HEK293 (cell line): Measurements from ENCODE around the gene SMARCB1.

ENCODE experiments used
- KLF8 ChIP-seq: fragments of 450-650 bp; formaldehyde crosslinking; IDR thresholded peaks from 2 replicates; pipeline ENCODE4 v1.5.1; 2016; ENCODE audit warnings: missing biosample characterization, missing genetic modification characterization
- MZF1 ChIP-seq: fragments of 450-650 bp; formaldehyde crosslinking; IDR thresholded peaks from 2 replicates; pipeline ENCODE4 v1.5.1; 2017; ENCODE audit warnings: missing biosample characterization, missing genetic modification characterization, borderline replicate concordance
- REPIN1 ChIP-seq: fragments of 450-650 bp; formaldehyde crosslinking; IDR thresholded peaks from 2 replicates; pipeline ENCODE4 v1.5.1; 2017; ENCODE audit warnings: missing biosample characterization, missing genetic modification characterization, low read depth
- ZFHX2 ChIP-seq: fragments of 450-650 bp; formaldehyde crosslinking; conservative IDR thresholded peaks from 2 replicates; pipeline ENCODE4 v1.5.1; 2016; ENCODE audit warnings: missing biosample characterization, missing genetic modification characterization
- ZFP37 ChIP-seq: fragments of 450-650 bp; formaldehyde crosslinking; IDR thresholded peaks from 2 replicates; pipeline ENCODE4 v1.5.1; 2016; ENCODE audit warnings: missing biosample characterization, missing genetic modification characterization
- ZNF10 ChIP-seq: fragments of 450-650 bp; formaldehyde crosslinking; IDR thresholded peaks from 2 replicates; pipeline ENCODE4 v1.5.1; 2017; ENCODE audit warnings: missing biosample characterization, missing genetic modification characterization
- ZNF16 ChIP-seq: fragments of 450-650 bp; formaldehyde crosslinking; IDR thresholded peaks from 2 replicates; pipeline ENCODE4 v1.5.1; 2016; ENCODE audit warnings: low read depth, missing biosample characterization, missing genetic modification characterization
- ZNF274 ChIP-seq, 2 experiments: fragments of 200-500 bp in 1 of 2; fragments of 450-650 bp in 1 of 2; sonication (Bioruptor generic) in 1 of 2; formaldehyde crosslinking in 1 of 2; IDR thresholded peaks; 2 replicates each; pipeline versions ENCODE4 v1.5.1 to v1.6.1; 2014 to 2016; ENCODE audit warnings: borderline replicate concordance in 1 of 2, inconsistent platforms in 1 of 2, low read length in 1 of 2, missing biosample characterization in 1 of 2, missing genetic modification characterization in 1 of 2
- ZNF354C ChIP-seq: fragments of 450-650 bp; formaldehyde crosslinking; IDR thresholded peaks from 2 replicates; pipeline ENCODE4 v1.5.1; 2016; ENCODE audit warnings: missing biosample characterization, missing genetic modification characterization, low read depth, borderline replicate concordance
- ZNF394 ChIP-seq: fragments of 450-650 bp; formaldehyde crosslinking; IDR thresholded peaks from 2 replicates; pipeline ENCODE4 v1.5.1; 2016; ENCODE audit warnings: missing biosample characterization, missing genetic modification characterization, mild to moderate bottlenecking, moderate library complexity, borderline replicate concordance
- ZNF416 ChIP-seq: fragments of 450-650 bp; formaldehyde crosslinking; IDR thresholded peaks from 2 replicates; pipeline ENCODE4 v1.5.1; 2016; ENCODE audit warnings: missing biosample characterization, missing genetic modification characterization
- ZNF544 ChIP-seq: fragments of 450-650 bp; formaldehyde crosslinking; IDR thresholded peaks from 2 replicates; pipeline ENCODE4 v1.5.0; 2017; ENCODE audit warnings: missing biosample characterization, missing genetic modification characterization
- ZNF571 ChIP-seq: fragments of 450-650 bp; formaldehyde crosslinking; IDR thresholded peaks from 2 replicates; pipeline ENCODE4 v1.5.0; 2017; ENCODE audit warnings: missing biosample characterization, missing genetic modification characterization
- ZNF660 ChIP-seq: fragments of 450-650 bp; IDR thresholded peaks from 2 replicates; pipeline ENCODE4 v1.5.1; 2018; ENCODE audit warnings: missing biosample characterization, mild to moderate bottlenecking, missing genetic modification characterization
- ZNF701 ChIP-seq: fragments of 450-650 bp; formaldehyde crosslinking; IDR thresholded peaks from 2 replicates; pipeline ENCODE4 v1.5.1; 2016; ENCODE audit warnings: missing biosample characterization, missing genetic modification characterization
- ZNF707 ChIP-seq: fragments of 450-650 bp; formaldehyde crosslinking; IDR thresholded peaks from 2 replicates; pipeline ENCODE4 v1.5.1; 2016; ENCODE audit warnings: missing biosample characterization, missing genetic modification characterization
- ZNF777 ChIP-seq: fragments of 450-650 bp; formaldehyde crosslinking; IDR thresholded peaks from 2 replicates; pipeline ENCODE4 v1.5.1; 2017; ENCODE audit warnings: missing biosample characterization, missing genetic modification characterization, borderline replicate concordance
- ZNF792 ChIP-seq: fragments of 450-650 bp; formaldehyde crosslinking; IDR thresholded peaks from 2 replicates; pipeline ENCODE4 v1.5.1; 2016; ENCODE audit warnings: missing biosample characterization, missing genetic modification characterization
- ZSCAN23 ChIP-seq: fragments of 450-650 bp; formaldehyde crosslinking; IDR thresholded peaks from 2 replicates; pipeline ENCODE4 v1.5.1; 2016; ENCODE audit warnings: missing biosample characterization, missing genetic modification characterization
- TF ChIP-seq, protein P1 (sequence below): fragments of 450-650 bp; formaldehyde crosslinking; IDR thresholded peaks from 2 replicates; pipeline ENCODE4 v1.5.1; 2016; ENCODE audit warnings: missing biosample characterization, missing genetic modification characterization
- TF ChIP-seq, protein P2 (sequence below): fragments of 450-650 bp; formaldehyde crosslinking; IDR thresholded peaks from 2 replicates; pipeline ENCODE4; 2016; ENCODE audit warnings: missing biosample characterization, missing genetic modification characterization
- TF ChIP-seq, protein P3 (sequence below): fragments of 450-650 bp; formaldehyde crosslinking; IDR thresholded peaks from 2 replicates; pipeline ENCODE4 v1.5.1; 2016; ENCODE audit warnings: missing biosample characterization, missing genetic modification characterization
- TF ChIP-seq, protein P4 (sequence below): fragments of 450-650 bp; formaldehyde crosslinking; IDR thresholded peaks from 2 replicates; pipeline ENCODE4 v1.5.1; 2017; ENCODE audit warnings: missing biosample characterization, missing genetic modification characterization
- TF ChIP-seq, protein P5 (sequence below): fragments of 450-650 bp; formaldehyde crosslinking; IDR thresholded peaks from 2 replicates; pipeline ENCODE4 v1.5.0; 2017; ENCODE audit warnings: missing biosample characterization, missing genetic modification characterization, borderline replicate concordance
- TF ChIP-seq, protein P6 (sequence below): fragments of 450-650 bp; formaldehyde crosslinking; IDR thresholded peaks from 2 replicates; pipeline ENCODE4 v1.5.1; 2017; ENCODE audit warnings: missing biosample characterization, missing genetic modification characterization

The SMARCB1 gene

DNA sequence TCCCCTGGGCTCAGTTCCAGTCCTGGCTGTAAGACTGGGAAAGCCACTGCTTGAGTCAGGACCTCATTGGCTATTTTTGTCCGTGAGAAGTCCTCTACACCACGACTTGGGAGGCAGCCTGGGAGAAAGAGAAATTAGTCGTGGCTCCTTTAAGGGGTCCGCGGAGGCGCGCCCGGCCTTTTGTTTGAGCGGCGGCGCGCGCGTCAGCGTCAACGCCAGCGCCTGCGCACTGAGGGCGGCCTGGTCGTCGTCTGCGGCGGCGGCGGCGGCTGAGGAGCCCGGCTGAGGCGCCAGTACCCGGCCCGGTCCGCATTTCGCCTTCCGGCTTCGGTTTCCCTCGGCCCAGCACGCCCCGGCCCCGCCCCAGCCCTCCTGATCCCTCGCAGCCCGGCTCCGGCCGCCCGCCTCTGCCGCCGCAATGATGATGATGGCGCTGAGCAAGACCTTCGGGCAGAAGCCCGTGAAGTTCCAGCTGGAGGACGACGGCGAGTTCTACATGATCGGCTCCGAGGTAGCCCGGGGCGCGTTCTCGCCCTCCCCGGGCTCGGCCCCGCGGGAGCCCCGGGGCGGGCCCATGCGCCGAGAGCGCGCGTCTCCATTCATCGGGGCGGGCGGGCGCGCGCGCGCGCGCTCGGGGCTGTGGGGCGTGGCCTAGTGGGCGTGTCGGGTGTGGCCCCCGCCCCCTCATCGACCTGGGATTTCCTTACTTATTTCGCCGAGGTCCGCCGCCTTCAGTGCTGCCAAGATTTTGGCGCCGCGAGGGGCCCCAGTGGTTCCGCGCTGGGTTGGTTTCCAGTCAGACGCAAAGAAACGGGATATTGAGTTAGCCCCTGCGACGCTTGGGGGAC lies at the start of gene SMARCB1 (continued):
- TF ChIP-seq, protein P1, sequence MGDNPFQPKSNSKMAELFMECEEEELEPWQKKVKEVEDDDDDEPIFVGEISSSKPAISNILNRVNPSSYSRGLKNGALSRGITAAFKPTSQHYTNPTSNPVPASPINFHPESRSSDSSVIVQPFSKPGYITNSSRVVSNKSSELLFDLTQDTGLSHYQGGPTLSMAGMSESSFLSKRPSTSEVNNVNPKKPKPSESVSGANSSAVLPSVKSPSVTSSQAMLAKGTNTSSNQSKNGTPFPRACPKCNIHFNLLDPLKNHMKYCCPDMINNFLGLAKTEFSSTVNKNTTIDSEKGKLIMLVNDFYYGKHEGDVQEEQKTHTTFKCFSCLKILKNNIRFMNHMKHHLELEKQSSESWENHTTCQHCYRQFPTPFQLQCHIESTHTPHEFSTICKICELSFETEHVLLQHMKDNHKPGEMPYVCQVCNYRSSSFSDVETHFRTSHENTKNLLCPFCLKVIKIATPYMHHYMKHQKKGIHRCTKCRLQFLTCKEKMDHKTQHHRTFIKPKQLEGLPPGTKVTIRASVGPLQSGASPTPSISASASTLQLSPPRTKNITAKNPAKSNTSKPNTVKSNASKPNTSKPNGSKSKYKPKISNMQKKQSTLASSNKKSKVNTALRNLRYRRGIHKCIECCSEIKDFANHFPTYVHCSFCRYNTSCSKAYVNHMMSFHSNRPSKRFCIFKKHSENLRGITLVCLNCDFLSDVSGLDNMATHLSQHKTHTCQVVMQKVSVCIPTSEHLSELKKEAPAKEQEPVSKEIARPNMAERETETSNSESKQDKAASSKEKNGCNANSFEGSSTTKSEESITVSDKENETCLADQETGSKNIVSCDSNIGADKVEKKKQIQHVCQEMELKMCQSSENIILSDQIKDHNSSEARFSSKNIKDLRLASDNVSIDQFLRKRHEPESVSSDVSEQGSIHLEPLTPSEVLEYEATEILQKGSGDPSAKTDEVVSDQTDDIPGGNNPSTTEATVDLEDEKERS (tag by site-specific recombination): no peak
- TF ChIP-seq ZNF701 (no peak), ZNF571 (tag by site-specific recombination) (no peak), ZNF354C (tag by site-specific recombination) (no peak), ZNF394 (tag by site-specific recombination) (no peak), MZF1 (tag by site-specific recombination) (no peak), ZNF16 (no peak), ZNF416 (no peak), ZFP37 (tag by site-specific recombination) (no peak), KLF8 (tag by site-specific recombination) (peak; percentile 93), ZNF660 (peak; percentile 30; the same call in 1 of the 2 replicates), ZNF792 (no peak), ZNF544 (tag by site-specific recombination) (no peak), ZNF707 (tag by site-specific recombination) (no peak), ZNF274 (IDR thresholded peaks at IDR 0.05; ENCODE audit: low read length) (no peak), ZNF274 (tag by site-specific recombination; IDR thresholded peaks at IDR 0.05; ENCODE audit: borderline replicate concordance) (no peak), ZNF10 (tag by site-specific recombination) (no peak), ZFHX2 (peak; percentile 67), ZNF777 (tag by site-specific recombination) (no peak), ZSCAN23 (tag by site-specific recombination) (no peak), REPIN1 (tag by site-specific recombination) (no peak)
- TF ChIP-seq, protein P2, sequence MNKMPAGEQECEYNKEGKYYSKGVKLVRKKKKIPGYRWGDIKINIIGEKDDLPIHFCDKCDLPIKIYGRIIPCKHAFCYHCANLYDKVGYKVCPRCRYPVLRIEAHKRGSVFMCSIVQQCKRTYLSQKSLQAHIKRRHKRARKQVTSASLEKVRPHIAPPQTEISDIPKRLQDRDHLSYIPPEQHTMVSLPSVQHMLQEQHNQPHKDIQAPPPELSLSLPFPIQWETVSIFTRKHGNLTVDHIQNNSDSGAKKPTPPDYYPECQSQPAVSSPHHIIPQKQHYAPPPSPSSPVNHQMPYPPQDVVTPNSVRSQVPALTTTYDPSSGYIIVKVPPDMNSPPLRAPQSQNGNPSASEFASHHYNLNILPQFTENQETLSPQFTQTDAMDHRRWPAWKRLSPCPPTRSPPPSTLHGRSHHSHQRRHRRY (tag by site-specific recombination): no peak
- TF ChIP-seq, protein P3, sequence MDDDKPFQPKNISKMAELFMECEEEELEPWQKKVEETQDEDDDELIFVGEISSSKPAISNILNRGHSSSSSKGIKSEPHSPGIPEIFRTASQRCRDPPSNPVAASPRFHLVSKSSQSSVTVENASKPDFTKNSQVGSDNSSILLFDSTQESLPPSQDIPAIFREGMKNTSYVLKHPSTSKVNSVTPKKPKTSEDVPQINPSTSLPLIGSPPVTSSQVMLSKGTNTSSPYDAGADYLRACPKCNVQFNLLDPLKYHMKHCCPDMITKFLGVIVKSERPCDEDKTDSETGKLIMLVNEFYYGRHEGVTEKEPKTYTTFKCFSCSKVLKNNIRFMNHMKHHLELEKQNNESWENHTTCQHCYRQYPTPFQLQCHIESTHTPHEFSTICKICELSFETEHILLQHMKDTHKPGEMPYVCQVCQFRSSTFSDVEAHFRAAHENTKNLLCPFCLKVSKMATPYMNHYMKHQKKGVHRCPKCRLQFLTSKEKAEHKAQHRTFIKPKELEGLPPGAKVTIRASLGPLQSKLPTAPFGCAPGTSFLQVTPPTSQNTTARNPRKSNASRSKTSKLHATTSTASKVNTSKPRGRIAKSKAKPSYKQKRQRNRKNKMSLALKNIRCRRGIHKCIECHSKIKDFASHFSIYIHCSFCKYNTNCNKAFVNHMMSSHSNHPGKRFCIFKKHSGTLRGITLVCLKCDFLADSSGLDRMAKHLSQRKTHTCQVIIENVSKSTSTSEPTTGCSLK (tag by site-specific recombination): no peak
- TF ChIP-seq, protein P4, sequence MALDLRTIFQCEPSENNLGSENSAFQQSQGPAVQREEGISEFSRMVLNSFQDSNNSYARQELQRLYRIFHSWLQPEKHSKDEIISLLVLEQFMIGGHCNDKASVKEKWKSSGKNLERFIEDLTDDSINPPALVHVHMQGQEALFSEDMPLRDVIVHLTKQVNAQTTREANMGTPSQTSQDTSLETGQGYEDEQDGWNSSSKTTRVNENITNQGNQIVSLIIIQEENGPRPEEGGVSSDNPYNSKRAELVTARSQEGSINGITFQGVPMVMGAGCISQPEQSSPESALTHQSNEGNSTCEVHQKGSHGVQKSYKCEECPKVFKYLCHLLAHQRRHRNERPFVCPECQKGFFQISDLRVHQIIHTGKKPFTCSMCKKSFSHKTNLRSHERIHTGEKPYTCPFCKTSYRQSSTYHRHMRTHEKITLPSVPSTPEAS: no peak
- TF ChIP-seq, protein P5, sequence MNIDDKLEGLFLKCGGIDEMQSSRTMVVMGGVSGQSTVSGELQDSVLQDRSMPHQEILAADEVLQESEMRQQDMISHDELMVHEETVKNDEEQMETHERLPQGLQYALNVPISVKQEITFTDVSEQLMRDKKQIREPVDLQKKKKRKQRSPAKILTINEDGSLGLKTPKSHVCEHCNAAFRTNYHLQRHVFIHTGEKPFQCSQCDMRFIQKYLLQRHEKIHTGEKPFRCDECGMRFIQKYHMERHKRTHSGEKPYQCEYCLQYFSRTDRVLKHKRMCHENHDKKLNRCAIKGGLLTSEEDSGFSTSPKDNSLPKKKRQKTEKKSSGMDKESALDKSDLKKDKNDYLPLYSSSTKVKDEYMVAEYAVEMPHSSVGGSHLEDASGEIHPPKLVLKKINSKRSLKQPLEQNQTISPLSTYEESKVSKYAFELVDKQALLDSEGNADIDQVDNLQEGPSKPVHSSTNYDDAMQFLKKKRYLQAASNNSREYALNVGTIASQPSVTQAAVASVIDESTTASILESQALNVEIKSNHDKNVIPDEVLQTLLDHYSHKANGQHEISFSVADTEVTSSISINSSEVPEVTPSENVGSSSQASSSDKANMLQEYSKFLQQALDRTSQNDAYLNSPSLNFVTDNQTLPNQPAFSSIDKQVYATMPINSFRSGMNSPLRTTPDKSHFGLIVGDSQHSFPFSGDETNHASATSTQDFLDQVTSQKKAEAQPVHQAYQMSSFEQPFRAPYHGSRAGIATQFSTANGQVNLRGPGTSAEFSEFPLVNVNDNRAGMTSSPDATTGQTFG (tag by site-specific recombination): no peak
- TF ChIP-seq, protein P6, sequence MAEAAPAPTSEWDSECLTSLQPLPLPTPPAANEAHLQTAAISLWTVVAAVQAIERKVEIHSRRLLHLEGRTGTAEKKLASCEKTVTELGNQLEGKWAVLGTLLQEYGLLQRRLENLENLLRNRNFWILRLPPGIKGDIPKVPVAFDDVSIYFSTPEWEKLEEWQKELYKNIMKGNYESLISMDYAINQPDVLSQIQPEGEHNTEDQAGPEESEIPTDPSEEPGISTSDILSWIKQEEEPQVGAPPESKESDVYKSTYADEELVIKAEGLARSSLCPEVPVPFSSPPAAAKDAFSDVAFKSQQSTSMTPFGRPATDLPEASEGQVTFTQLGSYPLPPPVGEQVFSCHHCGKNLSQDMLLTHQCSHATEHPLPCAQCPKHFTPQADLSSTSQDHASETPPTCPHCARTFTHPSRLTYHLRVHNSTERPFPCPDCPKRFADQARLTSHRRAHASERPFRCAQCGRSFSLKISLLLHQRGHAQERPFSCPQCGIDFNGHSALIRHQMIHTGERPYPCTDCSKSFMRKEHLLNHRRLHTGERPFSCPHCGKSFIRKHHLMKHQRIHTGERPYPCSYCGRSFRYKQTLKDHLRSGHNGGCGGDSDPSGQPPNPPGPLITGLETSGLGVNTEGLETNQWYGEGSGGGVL (tag by site-specific recombination): no peak
